NCI-H510A treated with DMSO at 0.1 percent for 48 hours (cell line): ENCODE measurements around the gene CREBZF.

Experiments
- DNase-seq: peaks from one replicate; lab custom pipeline; 2025; lab: John Stamatoyannopoulos, UW

CREBZF gene

GRCh38 chr11:85664615-85665481 is at the start of gene CREBZF:
TSS of gene CREBZF (minus strand) at chr11:85665129. CDS start at chr11:85664875, 254 bp downstream.
- peak; percentile 96 for DNase-seq

- DNase-seq: no peak
Measured at GRCh38 chr11:85712953-85713352, 48.0 kb upstream of the CREBZF start.

- no peak for DNase-seq
Measured at GRCh38 chr11:85710917-85711316, 46.0 kb upstream of the CREBZF start.

GRCh38 chr11:85709941-85710702 is 45.2 kb upstream of the CREBZF start:
- no peak for DNase-seq

GRCh38 chr11:85705800-85706199 is 40.9 kb upstream of the CREBZF start:
- no peak for DNase-seq

GRCh38 chr11:85704967-85705366 is 40.0 kb upstream of the CREBZF start:
- no peak for DNase-seq

GRCh38 chr11:85699957-85700741 is 35.2 kb upstream of the CREBZF start:
- no peak for DNase-seq

- DNase-seq: no peak
Measured at GRCh38 chr11:85698195-85698594, 33.3 kb upstream of the CREBZF start.

GRCh38 chr11:85697747-85698146 is 32.8 kb upstream of the CREBZF start:
- DNase-seq: no peak

GRCh38 chr11:85695546-85695945 is 30.6 kb upstream of the CREBZF start:
- DNase-seq: no peak

- DNase-seq: peak; percentile 6
Measured at GRCh38 chr11:85694385-85694980, 29.6 kb upstream of the CREBZF start.

GRCh38 chr11:85685820-85686459 is 21.0 kb upstream of the CREBZF start, which contains the start of gene CCDC89:
TSS of gene CCDC89 (minus strand) at chr11:85686195. CDS start at chr11:85686130, 65 bp downstream.
- DNase-seq: peak; percentile 92

GRCh38 chr11:85685125-85685819 is 20.3 kb upstream of the CREBZF start:
- DNase-seq: peak; percentile 55

- peak; percentile 62 for DNase-seq
Measured at GRCh38 chr11:85682330-85683305, 17.7 kb upstream of the CREBZF start.

- no peak for DNase-seq
Measured at GRCh38 chr11:85680897-85681296, 16.0 kb upstream of the CREBZF start.

- no peak for DNase-seq
Measured at GRCh38 chr11:85679576-85679975, 14.6 kb upstream of the CREBZF start.

- DNase-seq: no peak
Measured at GRCh38 chr11:85673393-85673792, 8.5 kb upstream of the CREBZF start.

GRCh38 chr11:85672105-85672902 is 7.4 kb upstream of the CREBZF start:
- no peak for DNase-seq
